ENCODE data around the gene LMO3.

DNA sequence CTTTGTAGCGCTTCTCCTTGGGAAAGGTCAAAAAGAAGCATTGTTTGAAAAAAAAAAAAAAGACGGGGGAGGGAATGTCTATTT, at the start of gene LMO3:
- TF ChIP-seq, protein P1, sequence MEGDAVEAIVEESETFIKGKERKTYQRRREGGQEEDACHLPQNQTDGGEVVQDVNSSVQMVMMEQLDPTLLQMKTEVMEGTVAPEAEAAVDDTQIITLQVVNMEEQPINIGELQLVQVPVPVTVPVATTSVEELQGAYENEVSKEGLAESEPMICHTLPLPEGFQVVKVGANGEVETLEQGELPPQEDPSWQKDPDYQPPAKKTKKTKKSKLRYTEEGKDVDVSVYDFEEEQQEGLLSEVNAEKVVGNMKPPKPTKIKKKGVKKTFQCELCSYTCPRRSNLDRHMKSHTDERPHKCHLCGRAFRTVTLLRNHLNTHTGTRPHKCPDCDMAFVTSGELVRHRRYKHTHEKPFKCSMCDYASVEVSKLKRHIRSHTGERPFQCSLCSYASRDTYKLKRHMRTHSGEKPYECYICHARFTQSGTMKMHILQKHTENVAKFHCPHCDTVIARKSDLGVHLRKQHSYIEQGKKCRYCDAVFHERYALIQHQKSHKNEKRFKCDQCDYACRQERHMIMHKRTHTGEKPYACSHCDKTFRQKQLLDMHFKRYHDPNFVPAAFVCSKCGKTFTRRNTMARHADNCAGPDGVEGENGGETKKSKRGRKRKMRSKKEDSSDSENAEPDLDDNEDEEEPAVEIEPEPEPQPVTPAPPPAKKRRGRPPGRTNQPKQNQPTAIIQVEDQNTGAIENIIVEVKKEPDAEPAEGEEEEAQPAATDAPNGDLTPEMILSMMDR (IDR thresholded peaks at IDR 0.05): no peak
- no peak for TF ChIP-seq POLR2A (IDR thresholded peaks at IDR 0.05)
